Pancreas (tissue), 10 donors: ENCODE data around the gene TMEM245. TPM values are rescaled to one million over a fixed set of nuclear protein-coding genes. Genes with fewer than 3 reads are reported as not detected.

ENCODE experiments used
- ATAC-seq, 4 donors: fragments of 200-7000 bp; cut with Tn5 transposase; one replicate each; pipeline versions ENCODE4 v1.8.0 to v1.9.1; 2020; ENCODE audit warnings: mild to moderate bottlenecking in 4 of 4, moderate library complexity in 4 of 4
- DNase-seq, 6 donors: peaks; one replicate each; pipeline ENCODE4 v3.0.0-alpha.2; 2020
- FAIRE-seq: peaks from 2 replicates; lab custom pipeline; 2012; peaks lifted over from hg19 to GRCh38; lab: Jason Lieb, UNC
- H3K27ac ChIP-seq, 4 donors: fragments of 200-600 bp; sonication (generic); 1 replicate in 3 of 4; 2 replicates in 1 of 4; pipeline versions ENCODE4 v1.5.0 to v1.8.0; 2020
- H3K27me3 ChIP-seq, 4 donors: fragments of 200-600 bp; one replicate each; pipeline ENCODE4 v1.8.0; 2021
- H3K36me3 ChIP-seq, 3 donors: fragments of 200-600 bp; sonication (generic) in 1 of 3; one replicate each; pipeline versions ENCODE4 v1.5.0 to v1.8.0; 2020 to 2021
- H3K4me1 ChIP-seq, 3 donors: fragments of 200-600 bp; one replicate each; pipeline ENCODE4 v1.8.0; 2021
- H3K4me3 ChIP-seq, 4 donors: fragments of 200-600 bp; sonication (generic) in 2 of 4; one replicate each; pipeline versions ENCODE4 v1.5.0 to v1.8.0; 2020 to 2021
- H3K9me3 ChIP-seq, 4 donors: fragments of 200-600 bp; one replicate each; pipeline ENCODE4 v1.8.0; 2021
- WGBS, 2 donors: extraction: QIAGEN DNeasy Blood & Tissue Kit; methylation state at CpG; one replicate each; pipeline ENCODE4 v1.1.7; 2013; 5-methylcytosine and 5-hydroxymethylcytosine counted together
- intact Hi-C, 3 donors: fragments of 100-400 bp; cut with DNase I; formaldehyde crosslinking; loops; one replicate each; pipeline versions ENCODE4 v1.11.1 to v1.14.2; 2022
- polyA plus RNA-seq, 2 donors: library from polyadenylated mRNA; stranded (reverse); fragments of 200-250 nt; gene quantifications; one replicate each; pipeline ENCODE4 v1.2.3, GENCODE V29; 2013
- total RNA-seq, 6 donors: library from RNA; stranded (reverse); fragmentation: NEBNext Ultra II Directional in 4 of 6; extraction: Animal tissue kit (Norgen Biotek cat#: 25700) in 4 of 6; gene quantifications; one replicate each; pipeline versions ENCODE4 v1.2.1 to v1.2.4, GENCODE V29; 2021 to 2023
- TF ChIP-seq, protein P1 (sequence below), 4 donors: fragments of 200-600 bp; sonication (generic) in 3 of 4; IDR thresholded peaks; one replicate each; pipeline versions ENCODE4 v1.5.0 to v1.8.0; 2021; ENCODE audit warnings: antibody characterized with exemption in 4 of 4
- donor health status: healthy with polysubstance abuse.
- donor health status: DM: no; HTN: no; CAD: no; lungs with moderate emphysema.
- donor health status: DM: no; HTN: no; CAD: no.
- donor health status: control.
- donor health status: control.
- donor health status: Bipolar disorder and iron deficiency.
- donor health status: DM: yes; HTN: yes; CAD: no.
- donor health status: DM: no; HTN: no; CAD: no.
- donor health status: DM: no; HTN: no; CAD: no.
- donor health status: DM: yes; HTN: yes; CAD: no.

The TMEM245 gene
- total and polyA plus RNA-seq, 8 donors, result 4.9 to 34.1 (median 22.4) TPM

DNA sequence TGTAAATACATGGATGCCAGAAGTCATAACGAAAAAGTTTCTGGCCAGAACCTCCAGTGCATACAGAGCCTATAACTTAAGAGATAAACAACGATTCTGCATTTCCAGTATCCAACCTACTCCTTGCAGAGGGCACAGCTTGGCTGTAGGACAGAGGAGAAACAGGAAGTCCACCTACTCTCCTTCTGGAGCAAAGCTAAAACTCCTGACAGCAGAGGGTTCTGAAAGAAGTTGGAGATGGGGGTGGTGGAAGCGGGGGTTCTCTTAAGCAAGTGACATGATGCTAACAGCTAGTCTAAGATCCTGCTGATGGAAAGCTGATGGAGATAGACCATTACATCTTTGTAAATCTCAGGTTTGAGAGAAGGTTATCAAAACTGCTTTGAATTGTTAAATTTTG is 70.9 kb downstream of the TMEM245 start:
- H3K27me3 ChIP-seq, result no peaks in the 10 kb centered on the region
- ATAC-seq, result no peak
- TF ChIP-seq, protein P1, sequence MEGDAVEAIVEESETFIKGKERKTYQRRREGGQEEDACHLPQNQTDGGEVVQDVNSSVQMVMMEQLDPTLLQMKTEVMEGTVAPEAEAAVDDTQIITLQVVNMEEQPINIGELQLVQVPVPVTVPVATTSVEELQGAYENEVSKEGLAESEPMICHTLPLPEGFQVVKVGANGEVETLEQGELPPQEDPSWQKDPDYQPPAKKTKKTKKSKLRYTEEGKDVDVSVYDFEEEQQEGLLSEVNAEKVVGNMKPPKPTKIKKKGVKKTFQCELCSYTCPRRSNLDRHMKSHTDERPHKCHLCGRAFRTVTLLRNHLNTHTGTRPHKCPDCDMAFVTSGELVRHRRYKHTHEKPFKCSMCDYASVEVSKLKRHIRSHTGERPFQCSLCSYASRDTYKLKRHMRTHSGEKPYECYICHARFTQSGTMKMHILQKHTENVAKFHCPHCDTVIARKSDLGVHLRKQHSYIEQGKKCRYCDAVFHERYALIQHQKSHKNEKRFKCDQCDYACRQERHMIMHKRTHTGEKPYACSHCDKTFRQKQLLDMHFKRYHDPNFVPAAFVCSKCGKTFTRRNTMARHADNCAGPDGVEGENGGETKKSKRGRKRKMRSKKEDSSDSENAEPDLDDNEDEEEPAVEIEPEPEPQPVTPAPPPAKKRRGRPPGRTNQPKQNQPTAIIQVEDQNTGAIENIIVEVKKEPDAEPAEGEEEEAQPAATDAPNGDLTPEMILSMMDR (IDR thresholded peaks at IDR 0.05), result no peak
- 89 to 90% methylated on average over 3 of the region's 3 CpGs for WGBS, 2 donors
- H3K9me3 ChIP-seq, result no peaks in the 10 kb centered on the region
- H3K4me3 ChIP-seq, result no peak overlapping the region
- intact Hi-C loops, result no loop called here
- peaks cover 0 to 67% (median 13%) of the 10 kb centered on the region in 3 donors for H3K36me3 ChIP-seq
- H3K4me1 ChIP-seq, result no peaks in the 10 kb centered on the region
- H3K27ac ChIP-seq, result no peak overlapping the region
- no peak for DNase-seq
- no peak for FAIRE-seq

DNA sequence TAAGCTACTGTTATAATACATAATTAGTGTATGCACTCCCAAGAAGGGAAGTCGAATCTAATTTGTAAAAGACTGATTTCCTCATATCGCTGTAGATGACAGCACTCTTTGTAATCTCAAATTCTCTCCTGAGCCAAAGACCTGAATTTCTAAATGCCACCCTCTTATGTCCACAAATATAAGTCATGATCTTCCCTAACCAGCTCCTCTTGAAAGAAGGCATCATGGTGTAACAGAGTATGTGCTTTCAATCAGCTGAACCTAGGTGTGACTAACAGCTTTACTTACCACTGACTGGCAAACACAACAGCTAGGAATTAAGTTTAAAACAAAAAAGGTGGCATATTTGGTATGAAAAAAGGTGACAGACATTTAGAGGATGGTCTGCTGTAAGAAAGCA is 72.5 kb downstream of the TMEM245 start:
- no peak overlapping the region for H3K27ac ChIP-seq
- no peaks in the 10 kb centered on the region for H3K4me1 ChIP-seq
- no peak for FAIRE-seq
- DNase-seq, result no peak
- ATAC-seq, result no peak
- peaks cover 0 to 56% (median 13%) of the 10 kb centered on the region in 3 donors for H3K36me3 ChIP-seq
- TF ChIP-seq, protein P1 (IDR thresholded peaks at IDR 0.05), result no peak
- no peaks in the 10 kb centered on the region for H3K27me3 ChIP-seq
- WGBS, 2 donors, result 88 to 97% methylated on average over 2 of the region's 2 CpGs
- H3K4me3 ChIP-seq, result no peak overlapping the region
- intact Hi-C loops, result no loop called here
- no peaks in the 10 kb centered on the region for H3K9me3 ChIP-seq

- FAIRE-seq (no peak), ATAC-seq (no peak), DNase-seq (no peak)
- H3K27me3 ChIP-seq, result no peaks in the 10 kb centered on the region
- peaks cover 0 to 56% (median 13%) of the 10 kb centered on the region in 3 donors for H3K36me3 ChIP-seq
- H3K27ac ChIP-seq, result no peak overlapping the region
- H3K9me3 ChIP-seq, result no peaks in the 10 kb centered on the region
- H3K4me3 ChIP-seq, result no peak overlapping the region
- H3K4me1 ChIP-seq, result no peaks in the 10 kb centered on the region
- TF ChIP-seq, protein P1 (IDR thresholded peaks at IDR 0.05), result no peak
- intact Hi-C loops, result no loop called here
- WGBS, 2 donors, result 95% methylated on average over 1 of the region's 1 CpG
Observed at GRCh38 chr9:109046346-109046745, 73.4 kb downstream of the TMEM245 start.

- intact Hi-C loops, result no loop called here
- DNase-seq (no peak), ATAC-seq (no peak), FAIRE-seq (no peak)
- 99% methylated on average over 4 of the region's 4 CpGs for WGBS, 2 donors
- Histone ChIP-seq H3K4me1 (no peaks in the 10 kb centered on the region), H3K27ac (no peak overlapping the region), H3K9me3 (no peaks in the 10 kb centered on the region), H3K4me3 (no peak overlapping the region), H3K27me3 (no peaks in the 10 kb centered on the region), H3K36me3 (peaks cover 0 to 33% (median 3%) of the 10 kb centered on the region in 3 donors)
- TF ChIP-seq, protein P1 (IDR thresholded peaks at IDR 0.05), result no peak
Observed at GRCh38 chr9:109043578-109043977, 76.2 kb downstream of the TMEM245 start.

DNA sequence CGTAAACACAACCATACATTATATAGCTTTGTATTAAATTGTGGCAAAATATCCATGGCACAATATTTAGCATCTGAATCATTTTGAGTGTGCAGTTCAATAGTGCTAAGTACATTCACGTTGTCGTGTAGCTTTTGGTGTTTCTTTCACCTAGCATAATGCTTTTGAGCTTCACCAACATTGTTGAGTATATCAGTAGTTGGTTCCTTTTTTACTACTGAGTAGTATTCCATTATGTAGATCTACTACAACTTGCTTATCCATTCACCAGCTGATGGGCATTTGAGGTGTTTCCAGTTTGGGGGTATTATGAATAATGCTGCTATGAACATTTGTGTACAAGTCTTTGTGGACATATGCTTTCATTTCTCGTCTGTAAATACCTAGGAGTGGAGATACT is 79.2 kb downstream of the TMEM245 start:
- Histone ChIP-seq H3K4me1 (peaks cover 0 to 13% (median 13%) of the 10 kb centered on the region in 3 donors), H3K9me3 (no peaks in the 10 kb centered on the region), H3K36me3 (peaks cover 0 to 4% (median 3%) of the 10 kb centered on the region in 3 donors), H3K27me3 (no peaks in the 10 kb centered on the region), H3K4me3 (no peak overlapping the region), H3K27ac (no peak overlapping the region)
- ATAC-seq (no peak), FAIRE-seq (no peak), DNase-seq (no peak)
- WGBS, 2 donors, result 96 to 98% methylated on average over 4 of the region's 4 CpGs
- intact Hi-C loops, result no loop called here
- TF ChIP-seq, protein P1 (IDR thresholded peaks at IDR 0.05), result no peak
